Pancreas (tissue), 10 donors: ENCODE data around the gene STARD3. TPM values are rescaled to one million over a fixed set of nuclear protein-coding genes. Genes with fewer than 3 reads are reported as not detected.

ENCODE experiments used
- ATAC-seq, 4 donors: fragments of 200-7000 bp; cut with Tn5 transposase; one replicate each; pipeline versions ENCODE4 v1.8.0 to v1.9.1; 2020; ENCODE audit warnings: mild to moderate bottlenecking in 4 of 4, moderate library complexity in 4 of 4
- DNase-seq, 6 donors: peaks; one replicate each; pipeline ENCODE4 v3.0.0-alpha.2; 2020
- FAIRE-seq: peaks from 2 replicates; lab custom pipeline; 2012; peaks lifted over from hg19 to GRCh38; lab: Jason Lieb, UNC
- H3K27ac ChIP-seq, 4 donors: fragments of 200-600 bp; sonication (generic); 1 replicate in 3 of 4; 2 replicates in 1 of 4; pipeline versions ENCODE4 v1.5.0 to v1.8.0; 2020
- H3K27me3 ChIP-seq, 4 donors: fragments of 200-600 bp; one replicate each; pipeline ENCODE4 v1.8.0; 2021
- H3K36me3 ChIP-seq, 3 donors: fragments of 200-600 bp; sonication (generic) in 1 of 3; one replicate each; pipeline versions ENCODE4 v1.5.0 to v1.8.0; 2020 to 2021
- H3K4me1 ChIP-seq, 3 donors: fragments of 200-600 bp; one replicate each; pipeline ENCODE4 v1.8.0; 2021
- H3K4me3 ChIP-seq, 4 donors: fragments of 200-600 bp; sonication (generic) in 2 of 4; one replicate each; pipeline versions ENCODE4 v1.5.0 to v1.8.0; 2020 to 2021
- H3K9me3 ChIP-seq, 4 donors: fragments of 200-600 bp; one replicate each; pipeline ENCODE4 v1.8.0; 2021
- WGBS, 2 donors: extraction: QIAGEN DNeasy Blood & Tissue Kit; methylation state at CpG; one replicate each; pipeline ENCODE4 v1.1.7; 2013; 5-methylcytosine and 5-hydroxymethylcytosine counted together
- intact Hi-C, 3 donors: fragments of 100-400 bp; cut with DNase I; formaldehyde crosslinking; loops; one replicate each; pipeline versions ENCODE4 v1.11.1 to v1.14.2; 2022
- polyA plus RNA-seq, 2 donors: library from polyadenylated mRNA; stranded (reverse); fragments of 200-250 nt; gene quantifications; one replicate each; pipeline ENCODE4 v1.2.3, GENCODE V29; 2013
- total RNA-seq, 6 donors: library from RNA; stranded (reverse); fragmentation: NEBNext Ultra II Directional in 4 of 6; extraction: Animal tissue kit (Norgen Biotek cat#: 25700) in 4 of 6; gene quantifications; one replicate each; pipeline versions ENCODE4 v1.2.1 to v1.2.4, GENCODE V29; 2021 to 2023
- TF ChIP-seq, protein P1 (sequence below), 4 donors: fragments of 200-600 bp; sonication (generic) in 3 of 4; IDR thresholded peaks; one replicate each; pipeline versions ENCODE4 v1.5.0 to v1.8.0; 2021; ENCODE audit warnings: antibody characterized with exemption in 4 of 4
- donor health status: healthy with polysubstance abuse.
- donor health status: DM: no; HTN: no; CAD: no; lungs with moderate emphysema.
- donor health status: DM: no; HTN: no; CAD: no.
- donor health status: control.
- donor health status: control.
- donor health status: Bipolar disorder and iron deficiency.
- donor health status: DM: yes; HTN: yes; CAD: no.
- donor health status: DM: no; HTN: no; CAD: no.
- donor health status: DM: no; HTN: no; CAD: no.
- donor health status: DM: yes; HTN: yes; CAD: no.

The STARD3 gene
- total and polyA plus RNA-seq, 8 donors, result 24.4 to 73.8 (median 29.9) TPM

DNA sequence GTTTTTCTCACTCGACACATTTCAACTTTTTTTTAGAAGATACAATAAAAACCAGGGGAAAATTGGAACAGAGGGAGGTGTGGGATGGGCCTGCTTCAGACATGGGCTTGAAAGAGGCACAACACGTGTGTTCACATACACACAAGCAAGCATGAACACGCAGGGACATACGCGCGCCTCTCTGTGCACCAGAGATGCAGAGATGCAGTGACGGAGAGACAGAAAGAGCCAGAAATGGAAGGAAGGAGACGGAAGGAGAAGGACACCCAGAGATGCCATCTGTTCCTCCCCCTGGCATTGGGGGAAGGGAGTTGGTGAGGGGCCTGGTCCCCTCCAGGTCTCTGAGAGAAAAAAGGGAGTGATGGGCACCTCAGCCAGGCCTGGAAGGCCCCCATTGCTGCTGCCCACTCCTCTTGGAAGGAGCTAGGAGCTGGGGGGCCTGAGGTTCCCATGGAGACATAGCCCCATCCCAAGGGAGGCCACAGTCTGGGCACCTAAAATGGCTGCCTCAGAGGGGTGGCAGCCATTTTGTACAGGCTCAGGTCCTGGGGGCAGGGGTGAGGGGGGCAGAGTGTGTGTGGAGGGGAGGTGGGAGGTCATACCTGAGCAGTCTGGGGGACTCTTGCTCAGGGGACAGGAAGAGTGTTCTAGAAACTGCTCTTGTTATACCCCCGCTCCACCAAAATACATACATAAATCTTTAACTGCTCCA, 25.4 kb upstream of the STARD3 start:
- H3K9me3 ChIP-seq, result no peaks in the 10 kb centered on the region
- peaks cover 0 to 5% (median 4%) of the 10 kb centered on the region in 3 donors for H3K4me1 ChIP-seq
- FAIRE-seq, result no peak
- no peak overlapping the region for H3K4me3 ChIP-seq
- no peak for ATAC-seq
- H3K27me3 ChIP-seq, result peaks cover 0 to 17% (median 0%) of the 10 kb centered on the region in 4 donors
- no peaks in the 10 kb centered on the region for H3K36me3 ChIP-seq
- 84 to 85% methylated on average over 9 of the region's 9 CpGs for WGBS, 2 donors
- peak in 2 of 6 donors; percentile 2 to 25 for DNase-seq
- intact Hi-C loops, result no loop called here
- H3K27ac ChIP-seq, result no peak overlapping the region
- TF ChIP-seq, protein P1, sequence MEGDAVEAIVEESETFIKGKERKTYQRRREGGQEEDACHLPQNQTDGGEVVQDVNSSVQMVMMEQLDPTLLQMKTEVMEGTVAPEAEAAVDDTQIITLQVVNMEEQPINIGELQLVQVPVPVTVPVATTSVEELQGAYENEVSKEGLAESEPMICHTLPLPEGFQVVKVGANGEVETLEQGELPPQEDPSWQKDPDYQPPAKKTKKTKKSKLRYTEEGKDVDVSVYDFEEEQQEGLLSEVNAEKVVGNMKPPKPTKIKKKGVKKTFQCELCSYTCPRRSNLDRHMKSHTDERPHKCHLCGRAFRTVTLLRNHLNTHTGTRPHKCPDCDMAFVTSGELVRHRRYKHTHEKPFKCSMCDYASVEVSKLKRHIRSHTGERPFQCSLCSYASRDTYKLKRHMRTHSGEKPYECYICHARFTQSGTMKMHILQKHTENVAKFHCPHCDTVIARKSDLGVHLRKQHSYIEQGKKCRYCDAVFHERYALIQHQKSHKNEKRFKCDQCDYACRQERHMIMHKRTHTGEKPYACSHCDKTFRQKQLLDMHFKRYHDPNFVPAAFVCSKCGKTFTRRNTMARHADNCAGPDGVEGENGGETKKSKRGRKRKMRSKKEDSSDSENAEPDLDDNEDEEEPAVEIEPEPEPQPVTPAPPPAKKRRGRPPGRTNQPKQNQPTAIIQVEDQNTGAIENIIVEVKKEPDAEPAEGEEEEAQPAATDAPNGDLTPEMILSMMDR (IDR thresholded peaks at IDR 0.05), result no peak

DNA sequence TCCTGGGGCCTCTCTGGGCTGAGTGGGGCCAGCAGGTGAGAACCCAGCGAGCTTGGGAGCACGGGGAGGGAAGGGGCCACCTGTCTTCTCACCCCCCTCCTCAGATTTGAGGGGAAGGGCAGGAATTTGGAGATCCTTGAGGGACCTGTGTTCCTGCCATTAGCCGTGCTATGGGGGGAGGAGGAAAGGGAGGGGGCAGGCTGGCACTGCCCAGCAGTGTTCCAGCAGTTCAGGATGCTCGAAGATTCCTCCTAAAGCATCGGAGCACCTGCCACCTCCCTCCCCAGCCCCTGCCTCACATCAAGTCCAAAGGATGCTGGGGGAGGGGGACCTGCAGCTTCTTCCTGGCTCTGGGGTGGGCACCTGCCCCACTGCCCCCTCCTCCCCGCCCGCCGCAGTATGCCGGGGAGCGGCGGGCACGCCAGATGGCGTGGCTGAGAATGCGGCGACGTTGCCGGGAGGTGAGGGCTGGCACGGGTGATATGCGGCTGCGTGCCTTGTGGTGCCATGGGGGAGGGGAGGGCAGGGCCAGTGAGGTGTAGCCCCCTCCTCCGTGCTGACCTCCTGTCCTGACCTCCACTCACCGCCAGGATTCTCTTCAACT, 24.6 kb upstream of the STARD3 start:
- Histone ChIP-seq H3K36me3 (no peaks in the 10 kb centered on the region), H3K4me1 (no peaks in the 10 kb centered on the region), H3K27ac (no peak overlapping the region), H3K9me3 (no peaks in the 10 kb centered on the region), H3K4me3 (no peak overlapping the region), H3K27me3 (peaks cover 0 to 9% (median 0%) of the 10 kb centered on the region in 4 donors)
- 55 to 68% methylated on average over 18 to 22 of the region's 22 CpGs for WGBS, 2 donors
- no peak for ATAC-seq
- no peak for FAIRE-seq
- TF ChIP-seq, protein P1 (IDR thresholded peaks at IDR 0.05), result no peak
- intact Hi-C loops, result no loop called here
- DNase-seq, result peak in 3 of 6 donors; percentile 21 to 50 (median 42)

DNA sequence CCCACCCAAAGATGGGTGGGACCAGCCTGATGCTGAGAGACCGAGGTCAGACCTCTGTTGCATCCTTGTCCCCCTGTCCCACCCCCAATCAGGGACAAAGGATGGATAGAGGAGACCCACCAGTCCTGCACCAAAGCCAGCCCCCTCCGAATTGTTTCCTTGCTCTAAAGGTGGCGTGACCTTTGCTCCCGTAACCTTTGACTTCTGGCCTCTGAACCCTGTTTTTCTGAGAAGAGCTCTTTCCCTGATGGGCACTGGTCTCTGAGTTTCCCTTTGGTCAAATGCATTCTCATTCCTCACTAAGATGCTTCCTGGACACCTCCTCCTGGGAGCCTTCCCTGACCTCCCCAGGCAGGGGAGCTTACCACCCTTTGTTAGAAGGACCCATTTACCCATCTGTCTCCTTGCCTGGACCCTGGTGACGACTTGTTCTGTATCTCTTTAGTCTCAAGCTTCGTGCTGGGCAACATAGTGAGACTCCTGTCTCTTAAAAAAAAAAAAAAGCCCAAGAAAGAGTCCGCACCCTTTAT, 23.9 kb upstream of the STARD3 start:
- TF ChIP-seq, protein P1 (IDR thresholded peaks at IDR 0.05), result no peak
- peak in 2 of 6 donors; percentile 0 to 5 for DNase-seq
- H3K27ac ChIP-seq, result no peak overlapping the region
- no peak overlapping the region for H3K4me3 ChIP-seq
- WGBS, 2 donors, result 68 to 76% methylated on average over 7 of the region's 7 CpGs
- H3K9me3 ChIP-seq, result no peaks in the 10 kb centered on the region
- intact Hi-C loops, result no loop called here
- FAIRE-seq, result no peak
- no peak for ATAC-seq
- peaks cover 0 to 3% (median 0%) of the 10 kb centered on the region in 4 donors for H3K27me3 ChIP-seq
- no peaks in the 10 kb centered on the region for H3K36me3 ChIP-seq
- no peaks in the 10 kb centered on the region for H3K4me1 ChIP-seq

GRCh38 chr17:39614545-39615157, 22.3 kb upstream of the STARD3 start:
- Histone ChIP-seq H3K4me3 (no peak overlapping the region), H3K27me3 (no peaks in the 10 kb centered on the region), H3K9me3 (no peaks in the 10 kb centered on the region), H3K27ac (no peak overlapping the region), H3K36me3 (no peaks in the 10 kb centered on the region), H3K4me1 (peaks cover 0 to 5% (median 0%) of the 10 kb centered on the region in 3 donors)
- intact Hi-C loops, result no loop called here
- 76 to 82% methylated on average over 3 of the region's 3 CpGs for WGBS, 2 donors
- no peak for FAIRE-seq
- no peak for ATAC-seq
- no peak for DNase-seq
- TF ChIP-seq, protein P1 (IDR thresholded peaks at IDR 0.05), result no peak
